NT2/D1 (cell line): ENCODE data around the gene ACTMAP.

ENCODE experiments used
- SUZ12 ChIP-seq: IDR thresholded peaks from 2 replicates; pipeline ENCODE4 v1.6.1; 2011; ENCODE audit not compliant: insufficient read length, insufficient read depth; ENCODE audit errors: extremely low read depth
- YY1 ChIP-seq: IDR thresholded peaks from 2 replicates; pipeline ENCODE4 v1.6.1; 2011; ENCODE audit not compliant: insufficient read length, insufficient read depth

- TF ChIP-seq YY1 (no peak), SUZ12 (no peak)
These were observed 5.0 kb upstream of the ACTMAP start for GRCh38 chr19:40755248-40755624.
